Suprapubic skin (tissue), 4 donors: ENCODE data around the gene EPB41L5. TPM values are rescaled to one million over a fixed set of nuclear protein-coding genes. Genes with fewer than 3 reads are reported as not detected.
A peak's percentile ranks its signal among the peaks of the same experiment; 100 is the strongest.
"Not testable (repeated sequence)": the region's sequence is repeated elsewhere in the genome, so short reads cannot be mapped to it uniquely, and the experiment has no call there.

Experiments used
- DNase-seq, 2 donors: peaks; one replicate each; pipeline ENCODE4 v3.0.0-alpha.2; 2019; ENCODE audit warnings: low spot score in 2 of 2
- H3K27ac ChIP-seq: fragments of 200-600 bp; sonication (generic); one replicate; pipeline ENCODE4 v1.5.1; 2019
- H3K27me3 ChIP-seq: fragments of 200-600 bp; sonication (generic); one replicate; pipeline ENCODE4 v1.5.1; 2019
- H3K36me3 ChIP-seq: fragments of 200-600 bp; sonication (generic); one replicate; pipeline ENCODE4 v1.5.1; 2019
- H3K4me1 ChIP-seq: fragments of 200-600 bp; sonication (generic); one replicate; pipeline ENCODE4 v1.5.1; 2019
- H3K4me3 ChIP-seq: fragments of 200-600 bp; sonication (generic); one replicate; pipeline ENCODE4 v1.5.1; 2019; ENCODE audit warnings: mild to moderate bottlenecking
- H3K9me3 ChIP-seq: fragments of 200-600 bp; sonication (generic); one replicate; pipeline ENCODE4 v1.5.1; 2019
- EP300 ChIP-seq: sonication (generic); formaldehyde crosslinking; IDR thresholded peaks from one replicate; pipeline ENCODE4 v1.6.1; 2017; ENCODE audit warnings: antibody characterized with exemption
- POLR2A ChIP-seq, 2 donors: fragments of 450-650 bp; IDR thresholded peaks; one replicate each; pipeline ENCODE4 v1.6.1; 2017; ENCODE audit warnings: antibody characterized with exemption in 2 of 2, mild to moderate bottlenecking in 2 of 2, moderate library complexity in 2 of 2
- POLR2AphosphoS5 ChIP-seq, 3 donors: sonication (generic); formaldehyde crosslinking; IDR thresholded peaks; one replicate each; pipeline ENCODE4 v1.6.1; 2017; ENCODE audit warnings: antibody characterized with exemption in 3 of 3
- WGBS: methylation state at CpG from one replicate; pipeline ENCODE4 v1.1.5; 2018; 5-methylcytosine and 5-hydroxymethylcytosine counted together
- total RNA-seq, 4 donors: library from RNA; depleted of rRNA; stranded (reverse); fragments of >200 nt; gene quantifications; one replicate each; pipeline ENCODE4 v1.1.0, GENCODE V29; 2016
- TF ChIP-seq, protein P1 (sequence below), 2 donors: fragments of 200-600 bp in 1 of 2; fragments of 450-650 bp in 1 of 2; sonication (generic) in 1 of 2; IDR thresholded peaks; one replicate each; pipeline ENCODE4 v1.5.1; 2016 to 2019; ENCODE audit warnings: antibody characterized with exemption in 2 of 2, mild to moderate bottlenecking in 1 of 2, moderate library complexity in 1 of 2

The EPB41L5 gene
- total RNA-seq, 4 donors from 2014 or later: 19.5 to 34.6 (median 31.0) TPM

DNA sequence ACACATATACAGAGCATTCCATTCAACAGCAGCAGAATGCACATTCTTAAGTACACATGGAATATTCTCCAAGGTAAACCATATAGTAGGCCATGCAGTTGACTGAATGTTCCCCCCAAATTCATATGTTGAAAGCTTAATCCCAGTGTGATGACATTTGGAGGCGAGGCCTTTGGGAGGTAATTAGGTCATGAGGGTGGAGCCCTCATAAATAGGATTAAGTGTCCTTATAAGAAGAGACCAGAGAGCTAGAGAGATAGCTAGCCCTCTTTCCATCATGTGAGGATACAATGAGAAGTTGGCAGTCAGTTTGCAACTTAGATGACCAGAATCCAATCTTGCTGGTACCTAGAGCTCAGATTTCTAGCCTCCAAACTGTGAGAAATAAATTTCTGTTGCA, 182.7 kb downstream of the EPB41L5 start:
- peaks cover 13% of the 10 kb centered on the region for H3K9me3 ChIP-seq
- TF ChIP-seq POLR2A (IDR thresholded peaks at IDR 0.05): no peak
- no peak for TF ChIP-seq POLR2AphosphoS5 (IDR thresholded peaks at IDR 0.05)
- TF ChIP-seq, protein P1, sequence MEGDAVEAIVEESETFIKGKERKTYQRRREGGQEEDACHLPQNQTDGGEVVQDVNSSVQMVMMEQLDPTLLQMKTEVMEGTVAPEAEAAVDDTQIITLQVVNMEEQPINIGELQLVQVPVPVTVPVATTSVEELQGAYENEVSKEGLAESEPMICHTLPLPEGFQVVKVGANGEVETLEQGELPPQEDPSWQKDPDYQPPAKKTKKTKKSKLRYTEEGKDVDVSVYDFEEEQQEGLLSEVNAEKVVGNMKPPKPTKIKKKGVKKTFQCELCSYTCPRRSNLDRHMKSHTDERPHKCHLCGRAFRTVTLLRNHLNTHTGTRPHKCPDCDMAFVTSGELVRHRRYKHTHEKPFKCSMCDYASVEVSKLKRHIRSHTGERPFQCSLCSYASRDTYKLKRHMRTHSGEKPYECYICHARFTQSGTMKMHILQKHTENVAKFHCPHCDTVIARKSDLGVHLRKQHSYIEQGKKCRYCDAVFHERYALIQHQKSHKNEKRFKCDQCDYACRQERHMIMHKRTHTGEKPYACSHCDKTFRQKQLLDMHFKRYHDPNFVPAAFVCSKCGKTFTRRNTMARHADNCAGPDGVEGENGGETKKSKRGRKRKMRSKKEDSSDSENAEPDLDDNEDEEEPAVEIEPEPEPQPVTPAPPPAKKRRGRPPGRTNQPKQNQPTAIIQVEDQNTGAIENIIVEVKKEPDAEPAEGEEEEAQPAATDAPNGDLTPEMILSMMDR (IDR thresholded peaks at IDR 0.05): no peak
- TF ChIP-seq EP300: no peak
- no peaks in the 10 kb centered on the region for H3K36me3 ChIP-seq
- H3K27ac ChIP-seq: no peak overlapping the region
- no peaks in the 10 kb centered on the region for H3K27me3 ChIP-seq
- no peaks in the 10 kb centered on the region for H3K4me1 ChIP-seq
- no peak overlapping the region for H3K4me3 ChIP-seq
- no peak for DNase-seq
- WGBS: 82% methylated on average over 1 of the region's 1 CpG

DNA sequence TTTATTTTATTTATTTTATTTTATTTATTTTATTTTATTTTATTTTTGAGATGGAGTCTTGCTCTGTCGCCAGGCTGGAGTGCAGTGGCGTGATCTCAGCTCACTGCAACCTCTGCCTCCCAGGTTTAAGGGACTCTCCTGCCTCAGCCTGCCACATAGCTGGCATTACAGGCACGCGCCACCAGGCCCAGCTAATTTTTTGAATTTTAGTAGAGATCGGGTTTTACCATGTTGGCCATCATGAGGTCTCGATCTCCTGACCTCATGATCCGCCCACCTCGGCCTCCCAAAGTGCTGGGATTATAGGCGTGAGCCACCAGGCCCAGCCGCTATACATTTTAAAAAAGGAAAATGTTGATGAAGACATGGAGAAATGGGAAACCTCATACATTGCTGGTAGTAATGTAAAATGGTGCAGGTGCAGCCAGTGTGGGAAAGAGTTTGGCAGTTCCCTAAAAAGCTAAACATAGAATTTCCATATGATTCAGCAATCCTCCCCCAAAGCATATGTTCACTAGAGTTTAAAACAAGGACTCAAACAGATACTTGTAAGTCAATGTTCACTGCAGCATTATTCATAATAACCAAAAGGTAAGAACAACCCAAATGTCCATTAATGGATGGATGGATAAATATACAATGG, 187.1 kb downstream of the EPB41L5 start:
- 94% methylated on average over 10 of the region's 10 CpGs for WGBS
- not testable (repeated sequence) for H3K4me3 ChIP-seq, H3K4me1 ChIP-seq, H3K27ac ChIP-seq, H3K27me3 ChIP-seq, H3K36me3 ChIP-seq
- DNase-seq: peak; percentile 23 to 25
- H3K9me3 ChIP-seq: peaks cover 13% of the 10 kb centered on the region

DNA sequence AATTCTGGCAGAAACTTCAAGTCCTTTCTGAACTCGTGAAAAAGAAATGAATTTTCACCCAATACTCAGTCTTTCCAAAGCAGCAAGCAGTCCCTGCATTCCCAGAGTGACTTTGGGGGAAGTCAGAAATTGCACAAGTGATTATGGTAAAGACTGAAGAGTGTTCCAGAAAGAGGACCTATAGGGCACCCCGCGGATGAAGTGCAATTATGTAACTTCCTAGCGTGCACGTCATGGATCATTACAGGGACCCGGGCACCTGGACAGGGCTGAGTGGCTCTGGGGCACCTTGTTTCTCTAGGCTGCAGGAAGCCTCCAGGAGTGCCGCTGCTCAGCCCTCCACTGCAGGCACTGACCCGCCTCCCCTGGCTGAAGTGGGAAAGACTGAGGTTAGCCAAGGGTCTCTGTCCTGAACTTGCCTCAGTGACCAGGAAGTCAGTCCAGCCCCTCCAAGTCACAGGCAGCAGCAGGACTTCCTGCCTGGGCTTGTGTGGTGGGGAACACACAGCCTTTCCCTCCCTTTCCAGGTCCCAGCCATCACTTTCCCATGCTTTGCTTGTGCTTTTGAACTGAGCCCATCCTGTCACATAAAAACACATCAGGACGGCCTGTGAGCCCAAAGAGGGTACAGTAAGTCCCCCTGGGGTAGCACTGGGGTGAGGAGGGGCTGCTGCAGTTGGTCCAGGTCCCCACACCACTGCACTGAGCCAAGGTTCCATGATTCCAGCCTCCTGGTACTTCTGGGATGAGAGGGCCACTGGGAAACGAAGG, 190.6 kb downstream of the EPB41L5 start:
- peak; percentile 46 to 78 for DNase-seq
- WGBS: 53% methylated on average over 10 of the region's 10 CpGs
- no peaks in the 10 kb centered on the region for H3K36me3 ChIP-seq

DNA sequence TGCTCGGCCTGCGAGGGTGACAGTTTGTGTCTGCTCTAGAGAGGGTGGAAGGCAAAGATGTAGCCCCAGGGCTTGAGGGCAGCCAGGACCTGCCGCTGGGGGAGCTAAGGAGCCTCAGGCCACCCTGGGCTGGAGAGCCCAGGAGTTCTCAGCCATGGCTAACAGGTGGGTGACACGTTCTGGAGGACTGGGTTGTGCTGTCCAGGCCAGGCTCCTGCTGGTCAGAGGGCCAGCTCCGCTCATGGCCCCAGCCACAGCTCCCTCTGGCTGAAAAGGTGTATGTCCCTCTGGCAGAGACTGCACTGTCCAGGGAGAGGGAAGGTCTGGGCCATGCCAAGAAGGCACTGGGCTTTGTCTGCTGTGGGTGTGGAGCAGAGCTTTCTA, 191.1 kb downstream of the EPB41L5 start:
- H3K27ac ChIP-seq: no peak overlapping the region
- WGBS: 78% methylated on average over 5 of the region's 5 CpGs
- no peak for TF ChIP-seq POLR2A (IDR thresholded peaks at IDR 0.05)

More for the DNA sequence above, 190.6 kb downstream of the EPB41L5 start:
- Histone ChIP-seq H3K27ac (no peak overlapping the region), H3K4me3 (no peak overlapping the region), H3K9me3 (peaks cover 4% of the 10 kb centered on the region), H3K4me1 (no peaks in the 10 kb centered on the region), H3K27me3 (no peaks in the 10 kb centered on the region)
- TF ChIP-seq EP300 (no peak), POLR2A (IDR thresholded peaks at IDR 0.05) (no peak), POLR2AphosphoS5 (IDR thresholded peaks at IDR 0.05) (no peak)
- TF ChIP-seq, protein P1 (IDR thresholded peaks at IDR 0.05): no peak

DNA sequence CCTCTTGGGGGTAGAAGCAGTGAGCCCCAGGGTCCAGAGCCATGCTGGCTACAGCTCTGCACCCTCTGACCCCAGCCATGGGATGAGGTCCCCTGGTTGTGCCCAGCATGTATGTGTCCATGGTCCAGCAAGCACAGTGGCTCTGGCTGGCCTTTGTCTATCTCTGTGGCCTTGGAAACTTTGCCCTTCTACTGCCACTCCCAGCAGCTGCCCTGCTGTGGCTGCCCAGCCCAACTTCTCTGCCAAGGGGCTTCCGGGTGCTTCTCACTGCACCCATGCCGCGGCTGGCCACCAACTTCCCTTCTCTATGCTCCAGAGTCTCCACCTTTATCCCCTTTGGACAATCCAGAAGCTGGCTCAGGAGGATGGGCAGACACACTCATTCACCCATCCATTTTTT, 191.5 kb downstream of the EPB41L5 start:
- no peak for TF ChIP-seq EP300
- no peak for TF ChIP-seq POLR2A (IDR thresholded peaks at IDR 0.05)
- TF ChIP-seq, protein P1 (IDR thresholded peaks at IDR 0.05): no peak
- no peak for TF ChIP-seq POLR2AphosphoS5 (IDR thresholded peaks at IDR 0.05)
- whole genome bisulfite sequencing: 73% methylated on average over 3 of the region's 3 CpGs
- Histone ChIP-seq H3K4me3 (no peak overlapping the region), H3K9me3 (no peaks in the 10 kb centered on the region), H3K27ac (no peak overlapping the region), H3K4me1 (no peaks in the 10 kb centered on the region), H3K27me3 (no peaks in the 10 kb centered on the region), H3K36me3 (no peaks in the 10 kb centered on the region)
- peak in 1 of 2 donors; percentile 54 for DNase-seq

More for the DNA sequence above, 191.1 kb downstream of the EPB41L5 start:
- Histone ChIP-seq H3K36me3 (no peaks in the 10 kb centered on the region), H3K9me3 (peaks cover 3% of the 10 kb centered on the region), H3K4me3 (no peak overlapping the region), H3K4me1 (no peaks in the 10 kb centered on the region), H3K27me3 (no peaks in the 10 kb centered on the region)
- peak; percentile 22 to 66 for DNase-seq

DNA sequence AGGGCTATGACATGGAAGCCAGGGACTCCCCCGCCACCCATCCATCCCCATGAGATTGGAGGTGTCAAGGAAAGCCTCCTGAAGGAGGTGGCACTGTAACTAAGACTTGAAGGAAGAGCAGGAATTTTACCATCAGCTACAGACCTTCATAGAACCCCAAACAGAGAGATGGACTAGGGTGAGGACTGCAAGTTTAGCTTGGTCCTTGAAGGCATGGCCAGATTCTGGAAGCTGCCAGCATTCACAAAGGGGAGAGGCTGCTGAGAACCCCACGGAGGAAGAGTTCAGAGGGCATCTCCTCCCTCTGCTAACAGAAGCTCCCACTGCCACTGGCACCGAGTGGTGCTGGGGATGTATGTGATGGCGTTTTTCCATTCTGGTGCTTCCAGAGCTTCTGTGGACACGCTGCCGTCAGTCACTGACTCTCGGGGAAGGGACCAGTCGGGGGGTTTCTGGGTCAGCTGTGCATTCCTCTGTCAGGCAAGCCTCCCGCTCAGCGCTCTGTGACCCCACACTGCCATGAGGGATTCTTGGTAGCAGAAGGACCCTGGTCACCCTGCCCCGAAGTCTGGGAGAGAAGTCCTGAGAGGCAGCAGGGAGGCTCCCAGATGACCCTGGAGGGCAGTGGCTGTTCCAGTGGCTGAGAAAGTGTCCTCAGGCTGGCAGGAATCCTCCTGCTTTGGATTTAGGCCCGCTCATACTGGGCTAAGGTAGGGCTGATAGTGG, 192.2 kb downstream of the EPB41L5 start:
- H3K27me3 ChIP-seq: no peaks in the 10 kb centered on the region
- H3K4me1 ChIP-seq: no peaks in the 10 kb centered on the region
- H3K27ac ChIP-seq: no peak overlapping the region
- H3K4me3 ChIP-seq: no peak overlapping the region
- H3K9me3 ChIP-seq: no peaks in the 10 kb centered on the region
- DNase-seq: peak; percentile 29 to 74
- no peaks in the 10 kb centered on the region for H3K36me3 ChIP-seq
- TF ChIP-seq POLR2AphosphoS5 (IDR thresholded peaks at IDR 0.05) (no peak), EP300 (no peak), POLR2A (IDR thresholded peaks at IDR 0.05) (no peak)
- TF ChIP-seq, protein P1 (IDR thresholded peaks at IDR 0.05): no peak
- 93% methylated on average over 3 of the region's 12 CpGs for WGBS
